ENCODE data around the gene MGAT4A.
A peak's percentile ranks its signal among the peaks of the same experiment; 100 is the strongest.
"Not testable (repeated sequence)": the region's sequence is repeated elsewhere in the genome, so short reads cannot be mapped to it uniquely, and the experiment has no call there.

The MGAT4A gene

DNA sequence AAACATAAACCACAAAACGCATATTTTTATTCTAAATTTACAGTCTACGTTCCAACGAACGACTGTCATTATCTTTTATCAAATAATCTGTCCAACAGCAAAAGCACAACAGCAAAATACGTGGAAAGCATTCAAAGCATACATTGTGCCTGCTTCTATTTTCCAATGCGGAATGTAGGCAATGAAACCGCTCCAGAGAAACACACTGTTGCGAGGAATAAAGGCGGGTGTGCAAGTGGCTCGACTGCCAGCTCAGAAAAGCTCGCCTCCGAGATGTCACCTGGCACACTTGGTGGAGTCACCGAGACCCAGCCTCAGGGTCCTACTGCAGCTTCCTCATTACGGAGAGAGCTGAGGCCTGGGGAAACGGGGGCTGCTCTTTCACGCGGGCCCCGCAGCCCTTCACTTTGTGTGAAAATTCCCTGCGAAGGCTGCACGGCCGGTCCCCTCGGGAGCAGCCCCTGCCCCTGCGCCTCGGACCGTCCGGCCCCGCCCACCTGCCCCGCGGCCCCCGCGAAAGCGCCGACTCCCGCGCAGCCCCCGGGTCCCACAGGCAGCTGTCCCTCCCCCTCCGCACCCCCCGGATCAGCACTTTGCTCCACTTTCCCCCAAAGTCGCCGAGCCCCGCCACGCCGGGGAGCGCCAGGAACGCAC, 752 bp downstream of the MGAT4A start:
- DNase-seq (ENCODE audit: low read depth in 3 of 3) = peak in 1 of 3 experiments; percentile 42

DNA sequence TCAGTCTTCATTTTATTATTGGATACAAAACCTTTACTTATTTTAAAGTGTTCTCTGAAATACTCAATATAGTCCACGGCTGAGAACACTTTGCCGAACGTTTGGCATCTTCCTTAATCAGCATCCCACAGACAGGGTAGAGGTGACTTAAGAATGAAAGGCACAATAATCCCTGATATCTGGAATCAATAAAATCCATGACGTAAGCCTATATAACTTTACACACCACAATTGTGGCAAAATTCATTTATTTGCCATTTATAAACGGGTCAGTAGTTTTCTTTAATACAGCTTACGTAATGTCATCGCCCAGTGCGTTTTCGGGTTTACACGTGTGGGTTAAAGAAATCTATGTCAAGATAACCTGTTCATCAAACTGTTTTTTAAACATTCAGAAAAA, 1.3 kb downstream of the MGAT4A start:
- DNase-seq (ENCODE audit: low read depth in 3 of 3) = no peak

DNA sequence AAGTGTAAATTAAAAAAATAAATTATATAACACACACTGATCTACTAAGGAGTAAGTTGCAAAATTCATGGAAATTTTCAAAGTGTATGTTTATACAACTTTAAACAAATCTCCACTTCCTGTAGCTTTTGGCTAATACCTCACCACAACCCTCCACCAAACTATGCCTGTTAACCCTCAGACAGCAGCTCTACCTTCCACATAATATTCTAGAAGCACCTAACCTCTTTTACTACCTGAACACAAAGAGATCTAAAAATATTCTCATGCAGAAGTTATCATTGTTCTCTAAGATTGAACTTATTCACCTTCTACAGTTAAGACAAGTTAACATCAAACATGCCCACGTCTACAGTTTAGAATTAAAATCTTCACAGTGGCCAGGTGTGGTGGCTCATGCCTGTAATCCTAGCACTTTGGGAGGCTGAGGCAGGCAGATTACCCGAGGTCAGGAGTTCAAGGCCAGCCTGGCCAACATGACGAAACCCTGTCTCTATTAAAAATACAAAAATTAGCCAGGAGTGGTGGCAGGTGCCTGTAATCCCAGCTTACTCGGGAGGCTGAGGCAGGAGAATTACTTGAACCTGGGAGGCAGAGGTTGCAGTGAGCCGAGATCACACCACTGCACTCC, 2.7 kb downstream of the MGAT4A start:
- DNase-seq (ENCODE audit: low read depth in 3 of 3) = not testable (repeated sequence)

DNA sequence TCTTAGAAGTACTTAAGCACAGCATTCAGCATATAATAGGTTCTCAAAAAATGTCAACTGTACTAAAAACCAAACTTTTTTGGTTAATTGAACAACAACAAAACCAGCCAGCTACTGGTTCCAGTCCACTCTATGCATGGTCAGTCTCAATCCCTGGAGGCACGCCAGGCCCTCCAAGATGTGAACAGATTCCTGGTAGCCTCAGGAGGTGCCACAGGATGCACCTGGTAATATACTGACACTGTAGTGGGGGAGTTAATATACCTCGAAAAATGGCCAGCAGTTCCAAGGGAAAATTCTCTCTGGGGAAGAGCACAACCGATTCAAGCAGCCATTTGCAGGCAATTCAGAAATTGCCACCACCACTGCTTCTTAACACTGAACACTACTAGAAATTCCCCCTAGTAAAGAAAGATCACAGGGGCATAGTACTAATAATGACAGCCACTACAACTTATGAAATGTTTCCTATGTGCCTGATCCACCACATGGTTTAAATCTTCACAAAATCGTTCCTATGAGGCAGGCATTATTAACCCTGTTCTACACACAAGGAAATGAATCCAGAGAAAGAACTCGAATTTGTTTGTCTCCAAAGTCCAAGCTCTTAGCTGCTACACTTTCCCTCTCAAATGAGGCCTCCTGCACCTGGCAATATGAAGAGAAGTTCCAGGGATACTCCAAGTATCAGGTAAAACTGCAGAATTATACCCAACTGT, 3.4 kb downstream of the MGAT4A start:
- DNase-seq (ENCODE audit: low read depth in 3 of 3) = no peak

DNA sequence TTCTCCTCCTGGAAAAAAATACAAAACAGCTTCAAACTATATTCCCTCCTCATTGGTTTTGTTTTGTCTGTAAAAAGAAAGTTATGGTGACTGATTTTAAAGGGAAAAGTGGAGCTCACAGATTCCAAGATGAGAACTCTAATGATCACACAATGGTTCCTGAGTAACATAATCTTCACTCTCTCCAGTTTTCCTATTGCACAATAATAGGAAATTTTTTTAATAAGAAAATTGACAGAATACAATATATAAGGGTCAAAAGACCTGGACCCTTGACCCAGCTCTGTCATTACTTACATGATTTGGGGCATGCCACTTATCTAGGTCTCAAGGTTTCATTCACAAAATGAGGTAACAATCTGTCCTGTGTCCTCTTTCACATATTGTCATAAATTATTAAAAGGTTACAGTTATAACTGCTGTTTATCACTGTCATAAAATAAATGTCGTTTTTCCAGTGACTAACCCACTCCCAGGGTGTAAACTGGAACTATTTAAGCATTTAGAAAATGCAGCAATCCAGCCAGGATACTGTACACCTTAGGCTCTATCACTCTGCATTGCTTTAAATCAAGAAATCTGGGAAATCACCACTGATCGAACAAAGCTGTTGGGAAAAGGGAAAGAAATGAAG, 4.1 kb downstream of the MGAT4A start:
- no peak for DNase-seq (ENCODE audit: low read depth in 3 of 3)

DNA sequence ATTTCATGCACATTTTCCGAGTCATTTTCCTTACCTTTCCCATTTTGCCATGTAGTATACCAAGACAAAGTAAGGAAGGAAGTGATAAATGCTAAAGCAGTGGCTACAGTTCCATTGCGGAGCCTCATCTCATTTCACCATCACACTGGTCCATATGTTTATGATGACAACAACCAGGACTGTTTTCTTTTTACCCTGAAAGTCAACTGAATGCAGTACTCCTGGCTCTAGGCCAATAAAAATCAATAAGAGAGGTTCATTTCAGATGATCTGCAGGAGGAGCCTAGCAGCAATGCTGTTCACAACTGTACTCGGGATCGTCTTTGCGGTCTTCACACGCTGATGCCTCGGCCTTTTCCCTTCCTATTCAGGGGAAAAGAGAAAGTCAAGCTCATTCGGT, 4.7 kb downstream of the MGAT4A start:
- DNase-seq (ENCODE audit: low read depth in 3 of 3) = no peak

DNA sequence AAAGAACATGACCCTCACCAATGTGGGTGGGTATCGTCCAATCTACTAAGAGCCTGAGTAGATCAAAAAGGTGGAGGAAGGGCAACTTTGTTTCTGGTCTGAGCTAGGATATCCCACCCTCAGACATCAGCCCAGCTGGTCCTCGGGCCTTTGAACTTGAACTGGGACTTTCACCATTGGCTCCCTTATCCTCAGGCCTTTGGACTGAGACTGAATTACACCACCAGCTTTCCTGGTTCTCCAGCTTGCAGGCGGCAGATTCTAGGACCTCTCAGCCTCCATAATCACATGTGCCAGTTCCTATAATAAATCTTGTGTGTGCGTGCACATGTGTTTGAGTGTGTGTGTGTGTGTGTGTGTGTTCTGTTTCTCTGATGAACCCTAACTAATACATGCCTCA, 10.6 kb downstream of the MGAT4A start:
- DNase-seq (ENCODE audit: low read depth in 3 of 3) = no peak

DNA sequence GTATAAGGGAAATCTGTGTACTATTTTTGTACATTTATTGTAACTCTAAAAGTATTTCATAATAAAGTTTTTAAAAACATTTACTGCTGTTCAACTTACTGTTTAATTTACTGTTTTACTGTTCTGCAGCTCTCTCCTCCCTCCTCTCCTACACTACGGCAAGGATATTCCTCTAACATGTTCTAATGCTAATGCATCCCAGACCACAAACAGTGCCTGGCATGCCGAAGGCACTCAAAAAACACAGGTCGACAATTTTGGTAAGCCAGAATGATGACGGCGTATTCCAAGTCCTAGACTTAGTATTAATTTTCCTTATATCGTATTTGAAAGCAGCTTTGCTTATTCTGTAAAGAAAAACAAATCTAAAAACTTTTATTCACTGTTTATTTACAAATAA, 13.3 kb downstream of the MGAT4A start:
- DNase-seq (ENCODE audit: low read depth in 3 of 3) = no peak

DNA sequence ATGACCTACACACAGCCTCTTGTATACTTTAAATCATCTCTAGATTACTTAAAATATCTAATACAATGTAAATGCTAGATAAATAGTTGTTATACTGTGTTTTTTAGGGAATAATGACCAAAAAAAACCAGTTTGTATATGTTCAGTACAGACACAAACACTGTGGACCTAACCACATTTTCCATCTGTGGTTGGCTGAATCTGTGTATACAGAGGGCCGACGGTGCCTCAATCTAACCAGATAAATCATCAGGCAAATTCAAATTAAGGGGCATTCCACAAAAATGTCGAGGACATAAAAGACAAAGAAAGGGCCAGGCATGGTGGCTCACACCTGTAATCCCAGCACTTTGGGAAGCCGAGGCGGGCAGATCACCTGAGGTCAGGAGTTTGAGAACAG, 14.1 kb downstream of the MGAT4A start:
- DNase-seq (ENCODE audit: low read depth in 3 of 3) = no peak

DNA sequence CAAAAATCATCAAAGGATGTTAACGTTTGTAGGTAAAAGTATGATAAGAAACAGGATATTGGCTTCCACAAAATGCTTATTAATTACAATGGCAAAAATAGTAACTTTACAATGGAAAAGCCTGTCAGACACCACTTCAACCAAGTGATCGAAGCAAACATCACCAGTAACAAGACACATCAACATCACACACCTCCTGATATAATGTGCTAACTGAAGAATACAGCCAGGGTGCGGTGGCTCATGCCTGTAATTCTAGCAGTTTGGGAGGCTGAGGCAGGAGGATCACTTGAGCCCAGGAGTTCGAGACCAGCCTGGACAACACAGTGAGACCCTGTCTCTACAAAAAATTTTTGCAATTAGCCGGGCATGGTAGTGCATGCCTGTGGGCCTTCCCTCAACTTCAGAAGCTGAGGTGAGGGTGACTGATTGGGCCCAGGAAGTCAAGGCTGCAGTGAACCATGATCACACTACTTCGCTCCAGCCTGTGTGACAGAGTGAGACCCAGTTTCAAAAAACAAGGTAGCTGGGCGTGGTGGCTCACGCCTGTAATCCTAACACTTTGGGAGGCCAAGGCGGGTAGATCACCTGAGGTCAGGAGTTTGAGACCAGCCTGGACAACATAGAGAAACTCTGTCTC, 15.0 kb downstream of the MGAT4A start:
- DNase-seq (ENCODE audit: low read depth in 3 of 3) = peak in 1 of 3 experiments; percentile 24

DNA sequence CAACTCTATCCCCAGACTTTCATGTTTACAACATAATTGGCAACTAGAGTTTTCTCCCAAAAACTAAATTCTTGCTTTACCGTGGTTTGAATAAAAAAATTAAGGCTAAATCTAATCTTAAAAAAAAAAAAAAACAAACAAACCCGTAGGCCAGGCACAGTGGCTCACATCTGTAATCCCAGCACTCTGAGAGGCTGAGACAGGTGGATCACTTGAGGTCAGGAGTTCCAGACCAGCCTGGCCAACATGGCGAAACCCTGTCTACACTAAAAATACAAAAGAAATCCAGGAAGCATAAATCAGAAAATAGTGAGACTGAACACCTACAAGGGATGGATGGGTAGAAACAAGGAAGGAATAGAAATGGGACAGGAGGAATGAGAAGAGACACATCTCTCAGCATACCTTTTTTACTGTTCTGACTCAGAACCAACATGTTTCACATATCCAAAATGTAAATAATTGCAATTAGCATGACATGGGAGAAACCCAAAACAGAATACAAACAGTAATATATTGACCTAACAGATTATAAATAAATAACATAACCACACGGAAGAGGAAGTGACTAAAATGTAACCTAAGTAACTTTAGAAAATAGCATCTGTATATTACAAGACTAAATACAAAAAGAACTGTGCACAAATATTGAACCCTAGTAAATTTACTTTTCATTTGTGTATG, 17.5 kb downstream of the MGAT4A start:
- DNase-seq (ENCODE audit: low read depth in 3 of 3) = no peak

DNA sequence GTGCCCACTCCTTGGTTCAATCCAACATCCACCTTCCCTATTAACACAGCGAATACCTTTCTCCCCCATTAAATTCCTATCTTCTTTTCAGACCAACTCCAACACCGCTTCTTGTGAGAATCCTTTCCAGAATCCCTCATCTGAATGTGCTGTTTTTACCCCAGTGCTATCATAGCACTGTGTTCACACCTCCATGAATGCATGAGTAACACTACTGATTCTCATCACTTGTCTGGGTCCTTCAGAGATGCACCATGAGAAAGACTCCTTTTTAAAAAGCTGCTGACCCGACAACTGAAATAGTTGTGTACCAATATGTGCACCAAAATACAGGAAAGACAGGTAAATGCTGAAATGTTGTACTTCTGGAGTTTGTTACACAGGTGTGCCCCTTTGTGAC, 18.8 kb downstream of the MGAT4A start:
- DNase-seq (ENCODE audit: low read depth in 3 of 3) = no peak

DNA sequence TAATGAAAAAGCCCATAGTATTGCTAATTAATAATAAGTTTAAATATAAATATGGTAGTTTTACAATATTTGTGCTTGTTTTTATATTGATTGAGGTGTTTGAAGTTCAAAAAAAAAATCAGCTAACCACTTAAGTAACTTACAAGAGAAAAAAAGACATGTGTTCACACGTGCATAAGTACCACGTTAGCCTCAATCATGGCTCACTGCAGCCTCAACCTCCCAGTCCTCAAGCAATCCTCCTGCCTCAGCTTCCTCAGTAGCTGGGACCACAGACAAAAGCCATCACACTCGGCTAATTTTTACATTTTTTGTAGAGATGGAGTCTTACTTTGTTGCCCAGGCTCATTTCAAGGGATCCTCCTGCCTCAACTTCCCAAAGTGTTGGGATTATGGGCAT, 19.4 kb downstream of the MGAT4A start:
- no peak for DNase-seq (ENCODE audit: low read depth in 3 of 3)

DNA sequence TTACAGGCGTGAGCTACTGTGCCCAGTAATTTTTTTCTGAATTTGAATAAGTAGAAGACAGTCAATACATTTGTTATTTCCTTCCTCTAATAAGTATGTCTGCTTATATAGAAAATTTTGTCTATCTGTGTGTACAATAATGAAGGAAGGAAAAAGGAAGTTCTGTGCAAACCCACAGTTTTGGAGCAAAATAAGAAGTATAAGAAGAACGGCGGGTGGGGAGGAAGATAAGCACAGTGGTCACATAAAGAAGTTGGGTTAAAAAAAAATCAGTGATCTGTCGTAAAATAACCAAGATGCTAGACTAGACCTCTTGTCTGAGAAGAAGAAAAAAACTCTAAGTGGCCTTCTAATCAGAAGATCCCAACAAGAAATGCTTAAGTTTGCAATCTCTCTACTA, 20.2 kb downstream of the MGAT4A start:
- DNase-seq (ENCODE audit: low read depth in 3 of 3) = no peak

DNA sequence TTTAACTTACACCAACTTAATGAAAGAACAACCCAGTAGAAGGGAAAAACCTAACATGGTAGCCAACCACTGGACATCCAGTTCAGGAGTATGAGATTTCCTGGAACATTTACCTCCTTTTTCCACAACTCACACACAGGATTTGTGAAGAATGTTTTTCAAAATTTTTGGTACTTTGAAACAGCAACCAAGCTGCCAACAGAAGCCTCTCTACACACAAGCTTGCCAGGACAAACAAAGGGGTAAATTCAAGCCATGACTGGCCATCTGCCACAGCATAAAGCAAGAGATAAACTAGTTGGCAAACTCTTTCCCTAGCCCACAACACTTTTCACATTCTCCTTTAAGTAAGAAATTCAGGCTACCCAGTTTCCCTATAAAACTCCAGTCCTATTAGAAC, 21.4 kb downstream of the MGAT4A start:
- DNase-seq (ENCODE audit: low read depth in 3 of 3) = no peak

DNA sequence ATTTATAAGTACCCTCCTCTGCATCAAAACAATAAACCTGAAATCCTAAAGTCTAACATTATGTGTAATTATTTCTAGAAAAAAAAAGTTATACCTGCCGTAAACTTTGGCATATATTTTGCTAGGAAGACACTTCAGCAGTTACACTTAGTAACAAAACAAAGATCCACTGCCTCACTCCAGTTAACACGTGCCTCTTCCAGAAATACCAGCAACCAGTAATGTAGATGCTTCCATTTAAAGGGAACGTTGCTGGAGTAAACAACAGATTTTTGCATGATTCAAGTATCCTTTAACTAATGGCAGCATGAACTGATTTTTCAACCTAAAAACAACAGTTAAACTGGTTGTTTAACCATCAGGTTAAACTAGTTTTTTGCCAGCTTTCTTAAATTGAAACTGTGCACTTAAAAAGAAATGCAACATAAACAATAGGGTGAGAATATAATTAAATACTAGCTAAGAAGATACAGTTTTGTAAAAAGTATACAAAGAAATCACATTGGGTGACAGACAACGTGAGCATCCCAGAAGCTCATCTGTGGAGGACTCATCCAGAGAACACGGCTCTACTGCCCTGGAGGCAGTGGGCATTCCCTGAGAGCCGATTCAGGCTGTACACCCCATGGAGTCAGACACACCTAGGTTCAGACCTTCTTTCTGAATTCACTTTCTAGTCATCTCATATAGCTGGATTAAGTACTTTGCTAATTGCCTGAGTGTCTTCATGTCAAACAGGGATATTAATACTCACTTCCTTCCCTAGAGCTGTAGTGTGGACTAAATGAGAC, 22.3 kb downstream of the MGAT4A start:
- no peak for DNase-seq (ENCODE audit: low read depth in 3 of 3)

DNA sequence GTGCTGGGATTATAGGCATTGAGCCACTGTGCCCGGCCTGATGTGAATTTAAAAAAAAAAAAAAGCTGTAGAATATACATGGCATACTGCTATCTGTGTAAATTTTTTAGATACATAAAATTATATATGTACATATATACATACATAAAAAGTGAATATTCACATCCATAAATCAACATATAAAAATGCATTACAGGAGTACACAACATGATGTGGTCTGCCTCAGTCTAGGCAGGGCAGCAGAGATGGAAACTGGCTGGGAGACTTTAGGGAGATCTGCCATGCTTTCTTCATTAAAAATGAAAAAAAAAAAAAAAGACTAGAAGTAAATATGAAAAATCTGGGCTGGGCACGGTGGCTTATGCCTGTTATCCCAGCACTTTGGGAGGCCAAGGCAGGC, 24.3 kb downstream of the MGAT4A start:
- no peak for DNase-seq (ENCODE audit: low read depth in 3 of 3)

DNA sequence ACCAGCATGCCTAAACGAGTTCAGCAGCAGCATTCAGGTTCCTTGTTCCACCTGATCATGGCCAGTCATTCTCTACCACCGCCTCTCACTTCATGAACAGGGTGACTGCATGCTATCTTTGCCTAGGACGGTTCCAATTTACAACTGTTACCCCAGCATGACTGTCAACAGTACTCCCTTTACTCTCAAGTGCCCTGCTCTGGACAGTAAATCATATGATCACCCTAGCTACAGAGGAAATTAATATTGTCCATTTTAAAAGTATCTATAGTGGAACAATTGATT, 25.7 kb downstream of the MGAT4A start:
- no peak for DNase-seq (ENCODE audit: low read depth in 3 of 3)

DNA sequence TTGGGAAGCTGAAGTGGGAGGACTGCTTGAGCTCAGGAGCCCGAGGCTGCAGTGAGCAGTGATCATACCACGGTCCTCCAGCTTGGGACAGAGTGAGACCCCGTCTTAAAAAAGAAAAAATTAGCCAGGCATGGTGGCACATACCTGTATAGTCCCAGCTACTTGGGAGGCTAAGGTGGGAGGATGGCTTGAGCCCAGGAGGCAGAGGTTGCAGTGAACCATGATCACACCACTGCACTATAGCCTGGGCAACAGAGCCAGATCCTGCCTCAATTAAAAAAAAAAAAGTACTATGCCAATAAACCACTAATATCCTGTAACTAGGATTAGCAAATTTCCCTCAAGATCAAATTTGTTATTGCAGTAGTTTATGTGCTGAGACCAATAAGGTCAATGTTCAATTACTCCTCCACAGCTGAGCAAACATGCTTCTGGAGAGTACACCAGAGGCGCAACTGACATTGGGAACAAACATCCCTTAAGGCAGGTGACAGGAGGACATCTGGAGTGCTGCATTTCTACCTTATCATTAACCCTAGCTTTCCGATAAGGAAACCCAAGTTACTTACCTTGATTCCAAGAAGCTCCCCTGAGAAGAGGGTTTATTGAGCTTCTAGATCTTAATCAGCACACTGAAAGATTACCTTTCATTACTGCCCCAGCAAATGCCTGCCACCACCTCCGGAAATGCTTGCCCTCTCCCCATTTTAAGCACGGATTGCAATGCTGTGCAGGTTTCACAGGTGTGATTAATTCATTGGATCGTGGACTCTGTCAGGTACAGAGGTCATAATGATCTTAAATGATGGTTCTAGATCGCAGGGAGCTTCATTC, 26.2 kb downstream of the MGAT4A start:
- DNase-seq (ENCODE audit: low read depth in 3 of 3) = no peak

DNA sequence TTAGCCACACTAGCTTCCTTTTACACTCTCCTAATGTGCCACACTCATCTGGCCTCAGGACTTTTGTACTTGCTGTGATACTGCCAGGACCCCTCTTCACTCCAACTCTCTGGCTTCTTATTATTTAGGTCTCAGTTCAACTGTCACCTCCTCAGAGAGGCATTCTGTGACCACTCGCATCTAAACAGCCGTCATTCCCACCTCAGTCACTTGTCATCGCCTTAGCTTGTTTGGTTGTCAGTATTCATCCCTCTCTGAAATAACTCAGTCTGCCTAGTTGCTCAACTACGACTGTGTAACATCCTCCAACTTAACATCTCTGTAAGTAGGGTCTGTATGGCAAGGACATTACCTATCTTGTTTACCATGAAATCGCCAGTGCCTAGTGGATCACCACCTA, 27.2 kb downstream of the MGAT4A start:
- DNase-seq (ENCODE audit: low read depth in 3 of 3) = no peak
